Esophagus muscularis mucosa (tissue), 4 donors: ENCODE measurements around the gene HYI. TPM values are rescaled to one million over a fixed set of nuclear protein-coding genes. Genes with fewer than 3 reads are reported as not detected.

Experiments
- DNase-seq: peaks from one replicate; pipeline ENCODE4 v3.0.0-alpha.2; 2017; ENCODE audit errors: extremely low spot score
- H3K27ac ChIP-seq, 4 donors: fragments of 200-600 bp; sonication (generic); replicated peaks in 1 of 4; 1 replicate in 3 of 4; 2 replicates in 1 of 4; pipeline ENCODE4 v1.5.1; 2016 to 2019; ENCODE audit warnings: mild to moderate bottlenecking in 1 of 4
- H3K27me3 ChIP-seq, 4 donors: fragments of 200-600 bp; sonication (generic); one replicate each; pipeline versions ENCODE4 v1.5.1 to v1.6.0; 2016 to 2019
- H3K36me3 ChIP-seq, 4 donors: fragments of 200-600 bp; sonication (generic); one replicate each; pipeline ENCODE4 v1.5.1; 2016 to 2019
- H3K4me1 ChIP-seq, 4 donors: fragments of 200-600 bp; sonication (generic); one replicate each; pipeline ENCODE4 v1.5.1; 2016 to 2019
- H3K4me3 ChIP-seq, 4 donors: fragments of 200-600 bp; sonication (generic); 1 replicate in 2 of 4; 2 replicates in 2 of 4; pipeline ENCODE4 v1.5.1; 2016 to 2019; ENCODE audit warnings: mild to moderate bottlenecking in 4 of 4, moderate library complexity in 1 of 4
- H3K9me3 ChIP-seq, 4 donors: fragments of 200-600 bp; sonication (generic); 1 replicate in 3 of 4; 2 replicates in 1 of 4; pipeline ENCODE4 v1.5.1; 2016 to 2019
- EP300 ChIP-seq: sonication (generic); formaldehyde crosslinking; IDR thresholded peaks from one replicate; pipeline ENCODE4 v1.6.1; 2017; ENCODE audit warnings: antibody characterized with exemption
- POLR2A ChIP-seq: fragments of 450-650 bp; IDR thresholded peaks from one replicate; pipeline ENCODE4 v1.6.1; 2017; ENCODE audit warnings: antibody characterized with exemption, moderate library complexity, mild to moderate bottlenecking, low read depth
- POLR2AphosphoS5 ChIP-seq, 2 donors: sonication (generic); formaldehyde crosslinking; IDR thresholded peaks; one replicate each; pipeline ENCODE4 v1.6.1; 2017; ENCODE audit warnings: antibody characterized with exemption in 2 of 2
- WGBS: methylation state at CpG from one replicate; pipeline ENCODE4 v1.1.5; 2018; 5-methylcytosine and 5-hydroxymethylcytosine counted together
- intact Hi-C: fragments of 100-400 bp; cut with DNase I; formaldehyde crosslinking; loops from one replicate; pipeline ENCODE4 v1.15.1; 2023
- total RNA-seq, 4 donors: library from RNA; depleted of rRNA; stranded (reverse); fragments of >200 nt; gene quantifications; one replicate each; pipeline versions ENCODE4 v1.1.0 to v1.2.1, GENCODE V29; 2016
- TF ChIP-seq, protein P1 (sequence below), 3 experiments: fragments of 200-600 bp in 2 of 3; fragments of 450-650 bp in 1 of 3; sonication (generic) in 2 of 3; IDR thresholded peaks; one replicate each; pipeline ENCODE4 v1.5.1; 2017 to 2019; ENCODE audit warnings: antibody characterized with exemption in 3 of 3, mild to moderate bottlenecking in 2 of 3, moderate library complexity in 1 of 3

HYI gene
- total RNA-seq, 4 donors from 2014 or later = 36.3 to 60.5 (median 50.6) TPM

DNA sequence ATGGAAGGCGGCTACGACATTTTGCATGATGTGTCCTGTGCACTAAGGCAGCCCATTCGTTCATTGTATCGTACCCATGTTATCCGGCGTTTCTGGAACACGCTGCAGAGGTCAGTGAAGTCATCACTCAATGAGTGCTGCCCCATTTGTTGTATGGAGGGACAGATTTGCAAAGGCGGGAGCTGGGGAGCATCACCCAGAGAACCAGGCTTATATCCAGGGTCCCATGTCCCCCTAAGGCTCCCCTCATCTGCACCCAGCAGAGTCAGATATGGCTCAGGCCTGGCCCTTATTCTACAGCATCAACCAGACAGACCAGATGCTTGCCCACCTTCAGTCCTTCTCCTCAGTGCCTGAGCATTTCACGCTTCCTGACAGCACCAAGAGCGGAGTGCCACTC lies 32.9 kb downstream of the HYI start:
- Histone ChIP-seq H3K4me1 (peaks cover 0 to 1% (median 0%) of the 10 kb centered on the region in 4 donors), H3K9me3 (no peaks in the 10 kb centered on the region), H3K27me3 (no peaks in the 10 kb centered on the region), H3K4me3 (no peak overlapping the region), H3K27ac (no peak overlapping the region), H3K36me3 (peaks cover 55 to 100% (median 99%) of the 10 kb centered on the region in 4 donors)
- intact Hi-C loops = no loop called here
- TF ChIP-seq POLR2AphosphoS5 (IDR thresholded peaks at IDR 0.05) (no peak), POLR2A (no peak), EP300 (no peak)
- TF ChIP-seq, protein P1, sequence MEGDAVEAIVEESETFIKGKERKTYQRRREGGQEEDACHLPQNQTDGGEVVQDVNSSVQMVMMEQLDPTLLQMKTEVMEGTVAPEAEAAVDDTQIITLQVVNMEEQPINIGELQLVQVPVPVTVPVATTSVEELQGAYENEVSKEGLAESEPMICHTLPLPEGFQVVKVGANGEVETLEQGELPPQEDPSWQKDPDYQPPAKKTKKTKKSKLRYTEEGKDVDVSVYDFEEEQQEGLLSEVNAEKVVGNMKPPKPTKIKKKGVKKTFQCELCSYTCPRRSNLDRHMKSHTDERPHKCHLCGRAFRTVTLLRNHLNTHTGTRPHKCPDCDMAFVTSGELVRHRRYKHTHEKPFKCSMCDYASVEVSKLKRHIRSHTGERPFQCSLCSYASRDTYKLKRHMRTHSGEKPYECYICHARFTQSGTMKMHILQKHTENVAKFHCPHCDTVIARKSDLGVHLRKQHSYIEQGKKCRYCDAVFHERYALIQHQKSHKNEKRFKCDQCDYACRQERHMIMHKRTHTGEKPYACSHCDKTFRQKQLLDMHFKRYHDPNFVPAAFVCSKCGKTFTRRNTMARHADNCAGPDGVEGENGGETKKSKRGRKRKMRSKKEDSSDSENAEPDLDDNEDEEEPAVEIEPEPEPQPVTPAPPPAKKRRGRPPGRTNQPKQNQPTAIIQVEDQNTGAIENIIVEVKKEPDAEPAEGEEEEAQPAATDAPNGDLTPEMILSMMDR (IDR thresholded peaks at IDR 0.05) = no peak
- 98% methylated on average over 9 of the region's 10 CpGs for WGBS
- DNase-seq = no peak

DNA sequence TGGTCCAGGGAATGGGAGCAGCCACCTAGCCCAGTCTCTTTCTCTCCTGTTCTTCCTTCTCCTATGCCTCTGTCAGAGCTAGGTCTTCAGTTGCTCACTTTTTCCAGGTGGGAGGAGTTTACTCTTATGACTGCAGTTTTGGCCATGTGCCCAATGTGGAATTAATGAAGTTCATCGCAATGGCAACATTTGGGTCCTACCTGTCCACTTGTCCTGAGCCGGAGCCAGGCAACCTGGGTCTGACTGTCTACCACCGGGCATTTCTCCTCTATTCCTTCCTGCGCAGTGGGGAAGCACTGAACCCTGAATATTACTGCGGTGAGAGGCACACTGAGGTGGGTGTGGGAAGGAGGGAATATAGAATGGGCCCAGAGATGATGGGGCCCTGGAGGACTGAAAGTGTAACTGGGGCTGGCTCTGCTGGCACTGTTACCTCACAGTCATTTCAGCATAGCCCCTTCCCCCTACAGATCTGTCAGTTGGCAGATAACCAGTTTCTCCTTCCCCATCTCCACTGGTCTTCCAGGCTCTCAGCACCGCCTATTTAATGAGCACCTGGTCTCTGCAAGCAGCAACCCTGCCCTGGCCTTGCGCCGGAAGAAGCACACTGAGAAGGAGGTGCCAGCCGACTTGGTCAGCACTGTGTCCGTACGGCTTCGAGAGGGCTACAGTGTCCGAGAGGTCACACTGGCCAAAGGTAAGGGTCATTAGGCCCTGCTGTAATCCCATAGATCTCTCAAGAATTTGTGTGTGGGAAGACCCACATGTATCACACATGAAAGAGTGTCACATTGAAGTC lies 33.9 kb downstream of the HYI start:
- TF ChIP-seq POLR2A (no peak), POLR2AphosphoS5 (IDR thresholded peaks at IDR 0.05) (no peak), EP300 (no peak)
- TF ChIP-seq, protein P1 (IDR thresholded peaks at IDR 0.05) = no peak
- Histone ChIP-seq H3K36me3 (peaks cover 50 to 100% (median 99%) of the 10 kb centered on the region in 4 donors), H3K4me1 (peaks cover 0 to 5% (median 0%) of the 10 kb centered on the region in 4 donors), H3K9me3 (no peaks in the 10 kb centered on the region), H3K27me3 (no peaks in the 10 kb centered on the region), H3K27ac (no peak overlapping the region), H3K4me3 (no peak overlapping the region)
- intact Hi-C loops = no loop called here
- no peak for DNase-seq
- 91% methylated on average over 13 of the region's 13 CpGs for WGBS

DNA sequence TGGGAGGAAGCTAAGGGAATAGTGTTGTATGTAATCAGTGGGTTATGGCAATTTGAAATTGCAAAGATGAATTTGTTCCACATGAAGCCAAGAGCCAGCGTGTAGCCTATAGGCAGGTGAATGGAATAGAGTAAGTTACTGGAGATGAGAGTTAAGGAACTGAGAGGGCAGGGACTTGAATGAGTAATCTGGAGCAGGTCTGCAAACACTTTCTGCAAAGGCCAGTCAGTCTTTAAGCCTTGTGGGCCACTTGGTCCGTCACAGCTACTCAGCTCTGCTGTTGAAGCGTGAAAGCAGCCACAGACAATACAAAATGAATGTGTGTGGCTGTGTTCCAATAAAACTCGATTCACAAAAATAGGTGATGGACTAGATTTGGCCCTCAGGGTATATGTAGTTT lies 34.9 kb downstream of the HYI start:
- H3K36me3 ChIP-seq = peaks cover 50 to 92% (median 90%) of the 10 kb centered on the region in 4 donors
- TF ChIP-seq EP300 (no peak), POLR2AphosphoS5 (IDR thresholded peaks at IDR 0.05) (no peak), POLR2A (no peak)
- TF ChIP-seq, protein P1 (IDR thresholded peaks at IDR 0.05) = no peak
- DNase-seq = no peak
- H3K27me3 ChIP-seq = no peaks in the 10 kb centered on the region
- H3K4me3 ChIP-seq = no peak overlapping the region
- no peaks in the 10 kb centered on the region for H3K9me3 ChIP-seq
- no peak overlapping the region for H3K27ac ChIP-seq
- 87% methylated on average over 4 of the region's 4 CpGs for WGBS
- intact Hi-C loops = no loop called here
- H3K4me1 ChIP-seq = peaks cover 0 to 5% (median 0%) of the 10 kb centered on the region in 4 donors

DNA sequence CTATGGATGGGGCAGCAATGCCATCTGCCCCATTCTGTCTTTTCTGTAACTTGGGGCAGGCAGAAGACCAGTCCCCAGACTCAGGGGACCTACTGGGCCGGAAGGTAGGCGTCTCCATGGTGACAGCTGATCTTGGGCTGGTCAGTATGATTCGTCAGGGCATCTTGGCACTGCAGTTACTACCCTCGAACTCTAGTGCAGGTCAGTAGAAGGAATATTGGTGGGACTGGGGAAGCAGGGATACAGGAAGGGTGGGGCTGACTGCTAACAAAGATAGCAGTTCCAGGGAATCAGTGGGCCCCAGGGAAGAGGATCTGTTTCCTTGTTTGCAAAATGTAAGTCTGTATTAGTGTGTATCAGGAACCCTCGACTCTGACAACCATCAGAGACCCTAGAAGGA lies 37.8 kb downstream of the HYI start:
- no peaks in the 10 kb centered on the region for H3K27me3 ChIP-seq
- TF ChIP-seq EP300 (no peak), POLR2AphosphoS5 (IDR thresholded peaks at IDR 0.05) (no peak), POLR2A (no peak)
- TF ChIP-seq, protein P1 (IDR thresholded peaks at IDR 0.05) = no peak
- peaks cover 0 to 5% (median 0%) of the 10 kb centered on the region in 4 donors for H3K4me1 ChIP-seq
- H3K9me3 ChIP-seq = no peaks in the 10 kb centered on the region
- no peak overlapping the region for H3K27ac ChIP-seq
- DNase-seq = no peak
- WGBS = 81% methylated on average over 4 of the region's 5 CpGs
- intact Hi-C loops = loop anchor here (2.0 kb wide), 1 partner anchor 189 kb away; no protein-coding TSS in a partner anchor
- H3K4me3 ChIP-seq = no peak overlapping the region
- H3K36me3 ChIP-seq = peaks cover 30 to 76% (median 67%) of the 10 kb centered on the region in 4 donors
